ENCODE data around the gene NUDT15.
A peak's percentile ranks its signal among the peaks of the same experiment; 100 is the strongest.
"Not testable (repeated sequence)": the region's sequence is repeated elsewhere in the genome, so short reads cannot be mapped to it uniquely, and the experiment has no call there.

Gene NUDT15

GRCh38 chr13:48055712-48056111 is 18.2 kb downstream of the NUDT15 start:
- no peak for DNase-seq (ENCODE audit: low read depth in 1 of 2, low spot score in 1 of 2)
- in situ Hi-C loops (cut with HindIII; ENCODE audit: low pct_unique_long_range_greater_than_20kb, low sequenced_read_pairs): no loop called here
- no peak for TF ChIP-seq JUND (IDR thresholded peaks at IDR 0.05; ENCODE audit: low read depth)

DNA sequence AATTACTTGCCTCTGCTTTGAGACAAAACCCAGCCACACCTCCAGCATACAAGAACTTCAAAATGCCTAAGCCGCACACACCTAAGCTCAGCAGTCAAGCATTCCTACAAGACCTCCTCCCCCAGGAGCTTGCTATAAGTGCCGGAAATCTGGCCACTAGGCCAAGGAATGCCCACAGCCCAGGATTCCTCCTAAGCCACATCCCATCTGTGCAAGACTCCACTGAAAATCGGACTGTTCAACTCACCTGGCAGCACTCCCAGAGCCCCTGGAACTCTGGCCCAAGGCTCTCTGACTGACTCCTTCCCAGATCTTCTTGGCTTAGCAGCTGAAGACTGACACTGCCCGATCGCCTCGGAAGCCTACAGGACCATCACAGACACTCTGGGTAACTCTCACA is 21.0 kb downstream of the NUDT15 start:
- DNase-seq (ENCODE audit: low read depth in 1 of 2, low spot score in 1 of 2); in situ Hi-C loops (cut with HindIII; ENCODE audit: low pct_unique_long_range_greater_than_20kb, low sequenced_read_pairs): not testable (repeated sequence)

DNA sequence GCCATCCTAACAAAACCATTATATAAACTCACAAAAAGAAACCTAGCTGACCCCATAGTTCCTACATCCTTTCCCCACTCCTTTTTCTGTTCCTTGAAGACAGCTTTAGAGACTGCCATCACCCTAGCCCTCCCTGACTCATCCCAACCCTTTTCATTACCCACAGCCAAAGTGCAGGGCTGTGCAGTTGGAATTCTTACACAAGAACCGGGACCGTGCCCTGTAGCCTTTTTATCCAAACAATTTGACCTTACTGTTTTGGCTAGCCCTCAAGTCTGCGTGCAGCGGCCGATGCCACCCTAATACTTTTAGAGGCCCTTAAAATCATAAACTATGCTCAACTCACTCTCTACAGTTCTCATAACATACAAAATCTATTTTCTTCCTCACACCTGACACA is 22.4 kb downstream of the NUDT15 start:
- DNase-seq (ENCODE audit: low read depth in 1 of 2, low spot score in 1 of 2); in situ Hi-C loops (cut with HindIII; ENCODE audit: low pct_unique_long_range_greater_than_20kb, low sequenced_read_pairs): not testable (repeated sequence)

DNA sequence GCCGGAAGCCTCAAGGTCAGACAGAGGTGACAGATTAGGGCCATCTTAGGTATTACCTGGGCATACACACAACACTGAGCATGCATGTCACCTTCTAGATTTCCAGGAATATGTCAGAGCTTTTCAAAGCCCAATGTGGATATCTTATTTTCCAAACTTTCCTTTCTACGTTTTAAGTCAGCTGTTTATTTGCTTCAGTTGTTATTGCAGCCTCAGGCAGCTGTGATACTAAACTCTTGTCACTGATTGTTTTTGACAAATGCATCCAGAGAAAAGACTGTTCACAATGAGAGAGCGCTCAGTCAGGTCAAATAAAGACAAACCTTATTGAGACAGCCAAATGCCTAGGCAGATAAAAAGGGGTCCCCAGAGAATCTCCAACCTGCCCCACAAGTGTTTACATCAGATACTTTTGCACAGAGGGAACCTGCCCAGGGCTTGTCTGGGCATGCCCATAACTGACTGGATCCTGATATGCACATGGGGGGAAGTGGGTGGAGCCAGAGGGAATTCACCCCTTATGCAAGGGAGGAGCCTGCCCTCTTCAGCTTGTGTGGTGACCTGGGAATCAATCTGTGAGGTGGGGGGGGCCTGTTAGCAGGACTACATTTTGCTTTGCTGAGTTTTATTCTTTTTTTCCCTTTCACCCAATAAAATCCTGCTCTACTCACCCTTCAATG is 28.9 kb downstream of the NUDT15 start:
- in situ Hi-C loops (cut with HindIII; ENCODE audit: low pct_unique_long_range_greater_than_20kb, low sequenced_read_pairs): no loop called here
- no peak for TF ChIP-seq JUND (IDR thresholded peaks at IDR 0.05; ENCODE audit: low read depth)
- DNase-seq (ENCODE audit: low read depth in 1 of 2, low spot score in 1 of 2): no peak

DNA sequence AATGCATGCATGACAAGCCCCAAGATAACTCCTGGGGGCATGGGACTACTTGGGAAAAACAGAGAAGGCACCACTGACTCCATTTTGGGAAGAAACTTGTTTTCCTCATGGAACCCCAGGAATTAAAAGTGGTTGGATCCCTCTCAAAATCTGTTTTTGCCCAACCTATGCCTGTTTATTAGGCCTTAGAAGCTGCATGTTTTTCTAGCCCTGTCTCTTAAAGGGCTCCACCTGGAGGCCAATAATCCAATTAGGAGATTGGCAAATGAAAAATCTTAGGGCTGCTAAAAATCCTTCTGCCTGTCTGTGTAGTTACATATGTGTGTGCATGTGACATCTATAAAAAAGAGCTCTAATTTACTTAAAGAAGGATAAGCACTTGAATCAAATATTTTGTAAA is 30.5 kb downstream of the NUDT15 start:
- TF ChIP-seq JUND (IDR thresholded peaks at IDR 0.05; ENCODE audit: low read depth): no peak
- in situ Hi-C loops (cut with HindIII; ENCODE audit: low pct_unique_long_range_greater_than_20kb, low sequenced_read_pairs): no loop called here
- no peak for DNase-seq (ENCODE audit: low read depth in 1 of 2, low spot score in 1 of 2)

GRCh38 chr13:48068952-48069351 is 31.4 kb downstream of the NUDT15 start:
- TF ChIP-seq JUND (IDR thresholded peaks at IDR 0.05; ENCODE audit: low read depth): no peak

GRCh38 chr13:48069573-48069972 is 32.0 kb downstream of the NUDT15 start:
- in situ Hi-C loops (cut with HindIII; ENCODE audit: low pct_unique_long_range_greater_than_20kb, low sequenced_read_pairs): no loop called here
- TF ChIP-seq JUND (IDR thresholded peaks at IDR 0.05; ENCODE audit: low read depth): no peak
- no peak for DNase-seq (ENCODE audit: low read depth in 1 of 2, low spot score in 1 of 2)

More at GRCh38 chr13:48068952-48069351, 31.4 kb downstream of the NUDT15 start:
- in situ Hi-C loops (cut with HindIII; ENCODE audit: low pct_unique_long_range_greater_than_20kb, low sequenced_read_pairs): no loop called here
- DNase-seq (ENCODE audit: low read depth in 1 of 2, low spot score in 1 of 2): no peak

GRCh38 chr13:48070942-48071341 is 33.4 kb downstream of the NUDT15 start:
- no peak for DNase-seq (ENCODE audit: low read depth in 1 of 2, low spot score in 1 of 2)

GRCh38 chr13:48072304-48072703 is 34.8 kb downstream of the NUDT15 start:
- DNase-seq (ENCODE audit: low read depth in 1 of 2, low spot score in 1 of 2): no peak
- in situ Hi-C loops (cut with HindIII; ENCODE audit: low pct_unique_long_range_greater_than_20kb, low sequenced_read_pairs): no loop called here
- TF ChIP-seq JUND (IDR thresholded peaks at IDR 0.05; ENCODE audit: low read depth): no peak

More at GRCh38 chr13:48070942-48071341, 33.4 kb downstream of the NUDT15 start:
- no peak for TF ChIP-seq JUND (IDR thresholded peaks at IDR 0.05; ENCODE audit: low read depth)
- in situ Hi-C loops (cut with HindIII; ENCODE audit: low pct_unique_long_range_greater_than_20kb, low sequenced_read_pairs): no loop called here

GRCh38 chr13:48072787-48073186 is 35.3 kb downstream of the NUDT15 start:
- in situ Hi-C loops (cut with HindIII; ENCODE audit: low pct_unique_long_range_greater_than_20kb, low sequenced_read_pairs): no loop called here
- no peak for DNase-seq (ENCODE audit: low read depth in 1 of 2, low spot score in 1 of 2)
- no peak for TF ChIP-seq JUND (IDR thresholded peaks at IDR 0.05; ENCODE audit: low read depth)

DNA sequence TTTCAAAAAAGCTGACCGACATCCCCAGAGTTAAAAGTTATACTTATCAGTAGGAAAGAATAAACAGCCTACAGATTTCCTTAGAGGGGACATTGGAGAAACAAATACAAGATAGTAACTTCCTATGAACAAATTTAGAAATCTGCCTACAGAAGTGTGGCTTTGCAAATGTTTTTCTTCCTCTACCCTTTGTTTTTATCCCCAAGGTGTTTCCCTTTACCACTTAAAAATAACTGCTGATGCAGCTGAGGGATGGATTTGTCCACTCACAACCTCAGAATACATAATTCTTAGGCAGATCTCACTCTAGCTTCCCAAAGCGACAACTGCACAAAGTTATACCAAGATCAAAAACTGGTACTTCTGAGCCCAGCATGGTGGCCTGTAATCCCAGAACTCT is 36.5 kb downstream of the NUDT15 start:
- no peak for TF ChIP-seq JUND (IDR thresholded peaks at IDR 0.05; ENCODE audit: low read depth)
- in situ Hi-C loops (cut with HindIII; ENCODE audit: low pct_unique_long_range_greater_than_20kb, low sequenced_read_pairs): no loop called here
- no peak for DNase-seq (ENCODE audit: low read depth in 1 of 2, low spot score in 1 of 2)

DNA sequence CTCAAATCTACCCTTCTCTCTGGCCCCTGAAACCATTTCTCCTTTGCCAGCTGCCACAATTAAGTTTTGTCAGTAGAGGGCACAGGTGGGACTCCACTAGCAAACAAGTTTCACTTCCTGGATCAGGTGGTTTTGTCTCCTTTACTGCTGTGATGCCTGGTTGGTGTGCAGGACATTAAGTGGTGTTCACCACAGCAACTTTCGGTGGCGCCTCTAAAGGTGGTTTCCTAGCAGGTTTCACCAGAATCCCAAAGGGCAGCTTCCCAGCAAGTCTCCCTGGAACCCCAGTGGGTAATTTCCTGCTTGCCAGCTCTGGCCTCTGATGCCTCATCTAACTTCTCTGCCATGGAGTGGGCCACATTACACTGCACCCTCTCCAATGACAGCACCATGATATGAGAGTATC is 40.7 kb downstream of the NUDT15 start:
- no peak for TF ChIP-seq JUND (IDR thresholded peaks at IDR 0.05; ENCODE audit: low read depth)
- in situ Hi-C loops (cut with HindIII; ENCODE audit: low pct_unique_long_range_greater_than_20kb, low sequenced_read_pairs): no loop called here
- peak in 1 of 2 experiments; percentile 49 for DNase-seq (ENCODE audit: low read depth in 1 of 2, low spot score in 1 of 2)

GRCh38 chr13:48081739-48082138 is 44.2 kb downstream of the NUDT15 start:
- in situ Hi-C loops (cut with HindIII; ENCODE audit: low pct_unique_long_range_greater_than_20kb, low sequenced_read_pairs): no loop called here
- DNase-seq (ENCODE audit: low read depth in 1 of 2, low spot score in 1 of 2): no peak
- no peak for TF ChIP-seq JUND (IDR thresholded peaks at IDR 0.05; ENCODE audit: low read depth)

- in situ Hi-C loops (cut with HindIII; ENCODE audit: low pct_unique_long_range_greater_than_20kb, low sequenced_read_pairs): no loop called here
- DNase-seq (ENCODE audit: low read depth in 1 of 2, low spot score in 1 of 2): no peak
- no peak for TF ChIP-seq JUND (IDR thresholded peaks at IDR 0.05; ENCODE audit: low read depth)
Observed at GRCh38 chr13:48086272-48086671, 48.7 kb downstream of the NUDT15 start.

All from T47D (cell line).